Testis (tissue), 2 donors: Measurements from ENCODE around the gene AUH.

Experiments used
- CTCF ChIP-seq, 3 experiments: fragments of 450-650 bp in 2 of 3; fragments of 200-600 bp in 1 of 3; sonication (generic) in 1 of 3; IDR thresholded peaks; one replicate each; pipeline ENCODE4 v1.5.1; 2016 to 2019; ENCODE audit warnings: antibody characterized with exemption in 3 of 3, mild to moderate bottlenecking in 2 of 3, moderate library complexity in 1 of 3
- POLR2A ChIP-seq: fragments of 450-650 bp; IDR thresholded peaks from one replicate; pipeline ENCODE4 v1.6.1; 2017; ENCODE audit warnings: antibody characterized with exemption, mild to moderate bottlenecking, moderate library complexity

GRCh38 chr9:91405343-91406077 is 43.8 kb upstream of the AUH start:
- TF ChIP-seq POLR2A (no peak), CTCF (IDR thresholded peaks at IDR 0.05) (no peak)
